ENCODE results near the gene SDCBP2.
A peak's percentile ranks its signal among the peaks of the same experiment; 100 is the strongest.

Gene SDCBP2

DNA sequence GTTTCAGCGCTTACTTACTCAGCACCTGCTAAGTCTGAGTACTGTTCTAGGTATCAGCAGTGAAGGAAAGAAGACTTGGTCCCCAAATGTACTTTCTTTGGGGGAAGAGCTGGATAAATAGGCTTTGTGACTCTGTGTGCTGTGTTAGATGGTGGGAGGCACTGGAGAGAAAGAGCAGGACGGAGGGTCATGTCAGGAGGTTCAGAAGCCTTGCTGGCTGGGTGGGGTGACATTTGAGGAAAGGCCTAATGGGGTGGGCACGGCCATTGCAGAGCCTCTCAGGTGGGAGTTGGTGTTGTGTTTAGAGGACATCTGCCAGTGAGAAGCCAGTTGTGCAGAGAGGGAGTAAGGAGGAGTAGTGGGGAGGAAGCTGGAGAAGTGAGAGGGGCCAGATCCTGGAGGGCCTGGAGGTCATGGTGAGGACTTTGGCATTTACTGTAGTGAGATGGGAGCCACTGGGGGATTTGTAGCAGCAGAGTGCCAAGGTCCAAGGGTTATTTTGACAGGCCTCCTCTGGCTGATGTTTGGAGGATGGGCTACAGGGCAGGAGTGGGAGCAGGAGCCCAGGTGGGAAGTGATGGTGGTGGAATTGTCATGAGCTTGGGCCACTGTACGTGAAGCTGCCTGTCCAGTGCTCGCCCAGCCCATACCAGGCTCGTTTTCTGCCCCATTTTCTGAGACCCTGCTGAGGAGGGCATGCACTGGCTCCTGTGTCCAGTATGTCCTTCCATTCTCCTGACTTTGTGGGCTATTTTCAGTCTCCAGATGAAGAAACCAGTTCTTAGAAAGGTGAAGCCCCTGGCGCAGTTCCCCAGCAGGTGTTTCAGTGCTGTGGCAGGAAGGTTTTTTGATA is 886 bp downstream of the SDCBP2 start:
- no peak for DNase-seq

DNA sequence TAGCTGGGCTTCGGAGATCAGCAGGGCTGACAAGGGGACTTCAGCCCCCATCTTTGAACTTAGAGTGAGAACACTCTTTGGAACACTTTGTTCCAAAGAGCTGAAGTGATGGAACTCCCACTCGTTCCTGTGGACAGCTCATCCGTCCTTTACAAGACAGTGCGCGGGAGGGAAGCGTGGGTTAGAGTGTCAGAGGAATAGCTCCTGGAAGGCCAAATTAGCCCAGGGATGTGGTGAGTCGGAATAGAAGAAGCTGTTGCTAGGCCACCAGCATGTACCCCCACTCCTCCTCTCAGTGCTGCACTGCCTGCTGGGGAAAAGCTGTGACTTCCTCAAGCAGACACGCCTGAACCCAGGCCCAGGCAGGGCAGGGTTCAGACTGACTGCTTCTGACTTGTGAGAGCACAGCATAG is 1.7 kb downstream of the SDCBP2 start:
- no peak for DNase-seq

DNA sequence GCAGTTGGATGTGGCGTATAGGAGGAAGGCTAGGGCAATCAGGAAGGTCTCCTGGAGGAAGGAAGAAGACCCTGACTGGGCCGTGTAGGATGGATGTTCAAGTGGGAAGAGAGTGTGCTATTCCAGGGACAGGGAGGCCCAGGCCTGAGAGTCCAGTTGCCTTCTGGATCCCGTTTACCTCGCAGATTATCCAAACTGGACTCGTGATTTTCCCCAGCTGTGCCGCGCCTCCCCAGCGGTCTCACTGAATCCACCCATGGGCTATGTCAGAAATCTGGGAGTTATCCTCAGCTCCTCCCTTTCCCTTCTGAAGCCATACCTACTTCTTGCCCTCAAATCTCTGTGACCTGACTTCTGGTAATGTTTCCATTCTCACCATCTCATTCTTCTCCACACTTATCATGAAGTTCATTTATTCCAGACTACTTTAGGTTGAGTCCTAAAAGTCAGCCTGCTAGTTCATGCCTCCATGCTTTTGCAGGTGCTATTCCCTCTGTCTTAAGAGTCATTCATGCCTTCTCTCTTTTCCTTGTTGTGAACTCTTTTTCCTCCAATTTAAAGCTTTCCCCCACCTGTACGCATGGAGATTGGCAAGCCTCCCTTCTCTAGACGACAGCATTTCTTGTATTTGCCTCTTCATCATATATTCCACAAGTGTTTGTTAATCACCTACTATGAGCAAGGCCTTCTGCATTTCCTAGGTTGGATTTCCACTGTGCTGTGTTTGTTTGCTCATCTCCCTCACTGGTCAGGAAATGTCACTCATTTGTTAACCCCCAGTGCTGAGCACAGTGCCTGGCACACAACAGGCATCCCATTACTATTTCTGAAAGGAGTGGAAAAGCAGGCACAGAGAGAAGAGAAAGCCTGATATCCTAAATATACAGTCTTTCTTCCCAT is 2.7 kb downstream of the SDCBP2 start:
- DNase-seq, result no peak

DNA sequence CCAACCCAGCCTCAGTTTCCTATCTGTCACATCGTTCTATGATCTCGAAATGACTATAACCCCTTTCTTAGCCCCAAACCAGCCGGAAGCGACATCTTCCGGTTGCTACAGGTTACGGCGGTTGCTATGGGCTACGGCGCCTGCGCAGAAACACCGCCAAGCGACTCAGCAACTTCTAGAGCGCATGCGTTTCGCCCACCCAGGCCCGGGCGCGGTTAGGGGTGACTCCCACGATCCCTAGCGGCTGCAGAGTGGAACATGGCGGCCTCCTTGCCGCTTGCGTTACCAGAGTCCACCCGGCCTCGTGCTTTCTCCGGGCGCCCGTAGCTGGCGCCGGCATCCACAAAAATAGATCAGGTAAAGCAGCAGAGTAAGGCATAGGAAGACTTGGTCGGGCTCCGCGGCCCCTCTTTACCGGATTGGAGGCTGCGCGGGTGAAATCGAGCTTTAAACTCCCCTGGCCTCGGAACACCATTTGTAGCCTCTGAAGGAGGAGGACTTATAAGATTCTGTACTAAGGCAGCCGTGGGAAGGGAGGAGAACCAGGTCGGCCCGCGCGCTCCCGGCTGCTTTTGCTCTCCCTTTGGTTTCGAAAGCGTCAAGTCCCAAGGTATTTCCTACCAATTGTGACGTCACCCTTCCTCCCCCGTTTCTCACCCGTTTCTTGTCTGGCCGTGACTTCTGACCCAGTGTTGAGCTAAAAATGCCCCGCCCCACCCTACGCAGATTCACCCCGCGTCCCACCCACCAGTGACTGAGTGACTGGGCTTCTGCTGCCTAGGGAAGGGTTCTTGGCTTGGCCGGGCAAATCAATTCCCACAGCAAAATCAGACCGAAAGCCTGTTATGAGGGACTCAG is 3.5 kb downstream of the SDCBP2 start:
- peak; percentile 97 to 98 (median 98) for DNase-seq

DNA sequence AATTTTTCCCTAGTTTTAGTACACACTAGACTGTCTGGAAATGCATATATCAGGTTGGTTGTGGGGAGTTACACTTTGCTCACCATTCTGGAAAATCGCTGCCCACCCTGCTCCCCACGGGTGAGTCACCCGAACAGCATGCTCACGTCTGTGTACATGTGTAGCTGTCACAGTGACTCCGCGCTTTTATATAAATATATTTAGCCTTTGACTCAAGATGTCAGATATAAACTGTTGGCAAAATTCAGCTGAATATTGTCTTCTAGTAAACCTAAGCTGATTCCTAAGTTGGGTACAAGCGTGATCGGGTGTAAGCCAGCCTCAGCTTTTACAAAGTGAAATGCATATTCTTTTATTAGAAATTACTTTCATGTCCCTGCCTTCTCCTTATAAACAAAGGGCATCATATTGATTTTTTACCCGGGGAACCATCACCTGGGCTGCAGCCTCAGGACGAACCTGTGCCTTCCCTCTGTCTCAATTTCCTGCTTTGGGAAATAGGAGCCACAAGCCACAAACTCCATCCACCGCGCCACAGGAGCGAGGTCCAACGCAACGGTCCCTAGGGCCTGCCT is 4.3 kb downstream of the SDCBP2 start:
- no peak for DNase-seq

DNA sequence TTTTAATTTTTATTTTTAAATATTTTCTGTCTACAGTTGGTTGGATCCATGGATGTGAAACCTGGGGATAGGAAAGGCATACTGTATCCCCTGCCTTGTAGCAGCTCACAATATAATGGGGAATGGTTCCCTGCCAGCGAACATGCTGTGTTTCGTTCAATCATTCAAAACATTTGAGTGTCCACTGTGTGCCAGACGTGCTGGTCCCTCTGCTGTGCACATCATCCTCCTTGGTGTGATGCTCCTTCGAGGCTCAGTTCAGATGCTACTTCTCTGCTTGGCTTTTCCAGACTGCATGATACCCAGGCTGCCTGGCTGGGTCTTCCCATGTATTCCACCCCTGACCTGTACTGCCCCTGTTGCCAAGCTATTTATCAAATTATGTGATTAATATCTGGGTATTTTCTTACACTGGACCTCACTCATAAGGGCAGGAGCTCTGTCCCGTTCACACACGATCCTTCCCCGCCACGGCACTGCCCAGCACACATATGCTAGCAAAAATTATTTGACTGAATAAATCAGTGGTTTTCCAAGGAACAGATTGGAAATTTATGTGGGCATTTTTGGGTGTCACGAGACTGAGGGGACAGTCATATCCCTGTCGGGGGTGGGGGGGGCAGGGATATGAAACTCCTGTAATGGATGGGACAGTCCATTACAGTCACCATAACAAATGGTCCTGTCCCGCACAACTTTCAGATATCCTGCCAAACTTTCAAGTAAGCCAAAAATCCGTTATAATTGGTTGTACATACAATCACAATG is 4.9 kb downstream of the SDCBP2 start:
- DNase-seq, result no peak

DNA sequence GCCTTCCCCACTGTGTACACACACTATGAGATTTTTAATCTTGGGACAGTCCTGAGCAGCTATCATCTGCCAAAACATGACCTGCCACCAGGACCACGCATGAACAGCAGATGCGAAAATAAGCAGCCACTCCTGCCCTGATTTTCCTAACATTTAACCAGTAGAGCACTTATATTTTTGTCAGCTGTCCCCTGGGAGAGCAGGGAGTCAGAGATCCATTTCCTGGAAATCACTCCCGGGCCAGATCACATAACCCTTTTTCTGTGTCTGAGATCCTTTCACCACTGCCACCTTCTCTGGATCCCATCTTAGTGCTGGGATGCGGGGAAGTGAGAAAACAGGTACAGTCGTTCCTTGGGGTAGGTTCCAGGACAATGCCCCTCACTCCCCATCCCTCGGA is 5.7 kb downstream of the SDCBP2 start:
- DNase-seq, result no peak

DNA sequence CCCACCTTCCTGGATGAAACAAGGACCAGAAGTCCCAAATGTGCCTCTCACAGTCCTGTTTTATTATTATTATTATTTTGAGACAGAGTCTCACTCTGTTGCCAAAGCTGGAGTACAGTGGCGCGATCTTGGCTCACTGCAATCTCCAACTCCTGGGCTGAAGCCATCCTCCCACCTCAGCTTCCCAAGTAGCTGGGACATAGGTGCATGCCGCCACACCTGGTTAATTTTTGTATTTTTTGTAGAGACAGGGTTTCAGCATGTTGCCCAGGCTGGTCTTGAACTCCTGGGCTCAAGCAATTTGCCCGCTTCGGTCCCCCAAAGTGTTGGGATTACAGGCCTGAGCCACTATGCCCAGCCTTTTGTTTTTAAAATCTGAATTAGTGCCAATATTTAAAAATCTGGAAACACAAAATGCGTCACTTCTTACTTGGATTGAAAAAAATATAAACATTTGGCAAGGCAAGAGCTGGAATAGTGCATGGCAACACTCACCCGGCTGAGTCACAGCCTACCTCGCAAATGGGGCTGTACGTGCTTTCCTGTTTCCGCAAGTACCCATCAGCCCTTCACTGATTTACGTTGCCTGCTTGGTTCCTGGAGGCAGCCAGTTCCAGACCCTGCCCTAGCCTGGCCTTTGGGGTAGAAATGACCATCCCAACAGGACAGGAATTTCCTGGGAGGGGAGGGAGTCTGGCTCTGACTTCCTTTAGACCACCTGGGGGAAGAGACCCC is 6.3 kb downstream of the SDCBP2 start:
- DNase-seq, result no peak

DNA sequence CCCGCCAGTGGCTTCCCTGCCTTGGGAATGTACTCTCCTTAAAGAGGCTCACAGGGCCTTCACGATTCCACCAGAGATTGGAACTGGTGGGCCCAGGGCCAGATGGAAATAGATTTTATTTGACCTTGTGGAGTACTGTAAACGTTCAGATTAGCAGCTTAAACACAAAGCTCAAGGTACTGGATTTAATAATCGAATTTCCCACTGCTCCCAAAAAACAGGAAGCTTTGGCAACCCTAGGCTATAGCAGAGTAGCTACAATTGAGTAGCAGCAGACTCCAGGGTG is 7.3 kb downstream of the SDCBP2 start:
- no peak for DNase-seq

DNA sequence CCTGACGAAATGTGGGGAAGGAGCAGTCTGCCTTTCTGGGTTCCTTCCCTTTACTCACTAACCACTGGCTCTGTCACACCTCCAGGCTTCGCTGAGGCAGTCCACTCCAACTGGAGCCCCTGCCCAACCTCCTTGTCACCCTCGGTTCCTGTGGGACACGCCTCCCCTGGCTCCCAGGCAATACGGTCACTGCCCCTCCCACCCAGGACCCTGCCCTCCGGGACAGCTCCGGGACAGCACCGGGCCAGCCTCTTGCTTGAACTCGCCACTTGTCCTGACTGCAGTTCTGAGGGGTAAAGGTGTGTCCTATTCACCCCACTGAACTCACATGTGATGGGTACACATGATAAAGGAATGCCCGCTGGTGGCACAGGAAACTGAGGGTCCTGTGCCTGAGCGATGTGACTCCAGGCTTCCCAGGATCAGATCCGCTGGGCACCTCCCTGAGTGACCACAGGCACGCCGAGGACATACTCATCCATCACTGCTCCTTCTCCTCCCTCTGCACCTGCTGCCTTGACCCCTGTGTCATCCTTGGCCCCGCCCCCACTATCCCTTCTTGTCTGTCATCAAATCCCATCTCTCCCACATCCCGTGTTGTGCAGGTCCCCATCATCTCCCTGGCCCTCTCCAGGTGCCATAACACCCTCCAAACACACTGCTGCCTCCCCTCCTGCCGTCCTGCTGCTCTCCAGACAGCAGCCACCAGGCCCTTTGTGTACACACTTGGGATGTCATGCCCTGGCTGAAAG is 7.9 kb downstream of the SDCBP2 start:
- DNase-seq, result no peak

DNA sequence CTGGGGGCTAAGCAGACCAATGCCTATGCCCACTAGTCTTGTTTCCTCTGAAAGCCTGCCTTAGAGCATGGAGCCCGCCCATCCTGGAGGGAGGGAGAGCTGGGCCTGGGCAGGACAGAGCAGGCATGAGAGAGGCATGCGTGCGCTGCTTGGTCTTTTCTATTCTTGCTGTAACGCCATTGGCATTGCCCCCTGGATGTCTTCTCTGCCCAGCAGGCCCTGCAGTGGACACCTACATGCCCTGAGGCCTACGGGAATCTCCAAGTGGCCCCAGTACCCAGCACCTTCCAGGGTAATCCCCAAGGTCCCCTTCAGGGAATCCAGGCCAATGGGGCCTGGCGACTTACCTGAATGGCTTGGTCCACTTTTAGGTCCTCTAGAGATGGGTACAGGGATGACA is 8.9 kb downstream of the SDCBP2 start:
- no peak for DNase-seq

DNA sequence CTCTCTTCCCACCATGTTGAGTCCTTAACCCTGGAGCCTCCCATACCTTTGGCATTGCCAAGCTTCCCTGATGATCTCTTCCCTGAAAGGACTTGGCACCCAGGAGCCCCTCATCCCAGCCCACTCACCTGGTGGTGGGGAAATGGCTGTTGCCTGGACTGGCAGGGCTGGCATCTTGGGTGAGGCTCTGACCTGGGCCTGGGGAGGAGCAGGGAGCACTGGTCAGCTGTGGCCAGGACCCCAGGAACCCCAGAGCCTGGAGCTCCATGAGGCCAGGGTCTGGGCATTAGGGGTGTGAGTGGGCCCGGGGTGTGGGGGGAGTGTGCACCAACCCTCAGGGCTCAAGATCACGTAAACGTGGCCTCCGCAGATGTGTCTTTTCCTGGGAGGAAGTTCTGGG is 9.5 kb downstream of the SDCBP2 start:
- no peak for DNase-seq

DNA sequence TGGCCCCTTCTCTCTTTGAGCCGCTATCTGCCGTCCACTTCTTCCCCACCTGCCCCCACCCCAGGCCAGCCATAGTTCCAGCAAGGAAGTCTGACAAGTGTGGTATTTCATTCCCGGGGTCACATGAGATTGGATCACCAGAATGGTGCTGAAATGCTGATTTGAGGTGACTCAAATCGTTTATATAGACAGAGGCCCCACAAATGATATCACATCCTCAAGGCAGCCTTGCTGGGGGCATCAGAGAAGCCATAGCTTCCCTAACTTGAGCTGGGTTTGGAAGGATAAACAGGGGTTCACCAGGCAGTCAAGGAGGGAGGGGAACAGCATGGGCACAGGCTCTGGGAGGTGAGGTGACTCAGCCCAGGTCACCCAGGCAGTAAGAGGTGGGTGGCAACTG is 9.9 kb downstream of the SDCBP2 start:
- DNase-seq, result no peak

DNA sequence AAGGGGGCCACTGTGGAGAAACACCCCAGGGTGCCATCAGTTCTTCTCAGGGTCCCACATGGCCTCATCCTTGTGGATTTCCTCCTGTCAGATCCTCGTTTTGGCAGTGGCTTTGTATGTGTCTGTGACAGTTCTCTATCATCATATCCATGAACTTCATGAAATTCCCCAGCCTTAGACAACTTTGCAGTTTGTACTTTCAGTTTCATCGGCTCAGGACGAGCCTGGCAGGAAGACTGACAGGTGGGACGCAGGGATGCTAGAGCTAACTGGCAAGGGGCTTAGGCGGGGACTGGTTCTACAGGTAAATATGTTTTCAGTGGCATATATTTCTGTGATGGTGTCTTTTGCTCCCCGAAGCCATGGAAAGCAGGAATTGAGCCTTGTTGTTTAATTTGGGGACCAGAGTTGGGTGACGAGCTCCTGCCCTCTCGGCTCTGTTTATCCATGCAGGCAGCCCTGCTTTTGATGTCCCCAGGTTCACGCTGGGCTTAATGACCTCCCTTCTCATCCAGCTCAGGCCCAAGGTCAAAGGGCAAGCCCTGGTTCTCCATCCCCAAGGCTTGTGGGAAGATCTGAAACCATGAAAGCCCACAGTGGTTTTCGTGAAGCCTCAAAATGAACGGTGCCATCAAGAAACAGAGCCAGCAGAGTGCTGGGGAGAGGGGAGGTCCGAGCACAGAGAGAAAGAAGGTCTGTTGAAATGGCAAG is 11.2 kb downstream of the SDCBP2 start:
- DNase-seq, result no peak

DNA sequence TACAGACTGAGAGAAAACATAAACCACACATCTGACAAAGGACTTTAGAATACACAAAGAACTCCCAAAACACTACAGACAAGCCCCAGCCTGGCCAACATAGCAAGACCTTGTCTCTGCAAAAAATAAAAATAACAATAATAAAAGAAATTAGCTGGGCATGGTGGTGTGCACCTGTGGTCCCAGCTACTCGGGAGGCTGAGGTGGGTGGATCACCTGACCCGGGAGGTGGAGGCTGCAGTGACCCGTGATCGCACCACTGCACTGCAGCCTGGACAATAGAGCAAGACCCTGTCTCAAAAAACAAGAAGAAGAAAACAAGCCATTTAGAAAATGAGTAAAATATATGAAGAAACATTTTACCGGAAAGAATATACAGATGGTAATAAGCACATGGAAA is 13.1 kb downstream of the SDCBP2 start:
- DNase-seq, result no peak

DNA sequence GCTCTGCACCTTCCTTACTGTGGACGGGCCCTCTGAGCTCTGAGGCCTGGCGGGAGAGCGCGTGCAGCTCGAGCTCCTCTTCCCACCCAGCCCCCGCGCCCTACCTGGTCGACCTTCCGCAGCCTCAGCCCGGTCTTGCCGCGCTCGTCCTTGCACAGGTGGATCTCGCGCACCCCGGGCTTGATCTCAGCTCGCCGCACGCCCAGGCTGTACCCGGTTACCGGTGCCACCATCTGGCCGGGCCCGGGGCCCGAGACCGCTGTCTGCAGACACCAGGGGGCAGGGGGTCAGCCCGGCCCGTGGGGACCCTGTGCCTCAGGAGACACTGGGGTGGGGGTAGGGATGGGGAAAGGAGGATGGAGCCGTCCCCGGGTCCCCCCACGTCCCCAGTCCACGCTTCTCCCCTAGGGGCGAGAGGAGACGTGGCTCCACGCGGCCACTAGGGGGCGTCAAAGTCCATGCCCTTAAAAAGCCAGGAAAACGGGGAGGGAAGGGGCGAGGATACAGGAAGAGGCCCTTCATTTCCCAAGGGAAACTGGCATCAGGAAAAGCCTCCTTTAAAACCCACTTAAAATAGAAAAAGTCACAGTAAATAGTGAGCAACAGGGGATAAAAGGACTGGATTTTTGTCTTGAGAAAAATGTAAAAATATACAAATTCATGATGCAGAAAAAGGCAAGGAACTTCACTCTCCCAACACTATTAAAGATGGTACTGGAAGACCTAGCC is 15.5 kb downstream of the SDCBP2 start:
- DNase-seq, result peak; percentile 19 to 60 (median 40)

DNA sequence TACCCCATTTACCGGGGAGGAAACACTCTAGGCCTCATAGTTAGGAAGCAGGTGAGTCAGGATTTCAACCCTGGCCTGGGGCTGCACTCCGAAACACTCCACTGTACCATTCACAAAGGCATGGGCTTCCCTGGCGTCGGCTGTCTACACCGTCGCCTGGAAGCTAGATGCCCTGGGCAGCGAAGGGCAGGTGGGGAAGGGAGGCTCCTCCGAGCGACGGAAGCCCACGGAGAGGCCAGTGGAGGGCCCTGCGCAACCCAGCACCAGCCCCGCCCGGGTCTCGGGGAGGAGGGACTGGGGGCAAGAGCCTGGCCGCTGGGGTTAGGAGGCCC is 16.1 kb downstream of the SDCBP2 start:
- DNase-seq, result no peak

DNA sequence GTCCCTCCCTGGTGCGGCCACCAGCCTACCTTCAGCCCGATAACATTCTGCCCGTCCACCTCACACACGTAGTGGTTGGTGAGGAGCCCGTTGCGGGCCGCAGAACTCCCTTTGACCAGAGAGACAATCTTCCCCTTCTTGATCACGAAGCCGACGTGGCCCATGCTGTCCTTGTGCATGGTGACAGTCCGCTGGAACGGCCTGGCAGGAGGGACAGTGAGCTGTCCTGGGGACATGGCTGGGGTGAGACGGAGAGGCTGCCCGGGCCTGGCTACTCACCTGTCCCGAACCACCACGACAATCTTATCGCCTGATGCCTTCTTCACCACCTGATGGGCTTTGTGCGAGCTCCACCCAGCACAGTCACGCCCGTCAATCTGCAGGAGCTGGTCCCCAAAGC is 16.6 kb downstream of the SDCBP2 start:
- no peak for DNase-seq

DNA sequence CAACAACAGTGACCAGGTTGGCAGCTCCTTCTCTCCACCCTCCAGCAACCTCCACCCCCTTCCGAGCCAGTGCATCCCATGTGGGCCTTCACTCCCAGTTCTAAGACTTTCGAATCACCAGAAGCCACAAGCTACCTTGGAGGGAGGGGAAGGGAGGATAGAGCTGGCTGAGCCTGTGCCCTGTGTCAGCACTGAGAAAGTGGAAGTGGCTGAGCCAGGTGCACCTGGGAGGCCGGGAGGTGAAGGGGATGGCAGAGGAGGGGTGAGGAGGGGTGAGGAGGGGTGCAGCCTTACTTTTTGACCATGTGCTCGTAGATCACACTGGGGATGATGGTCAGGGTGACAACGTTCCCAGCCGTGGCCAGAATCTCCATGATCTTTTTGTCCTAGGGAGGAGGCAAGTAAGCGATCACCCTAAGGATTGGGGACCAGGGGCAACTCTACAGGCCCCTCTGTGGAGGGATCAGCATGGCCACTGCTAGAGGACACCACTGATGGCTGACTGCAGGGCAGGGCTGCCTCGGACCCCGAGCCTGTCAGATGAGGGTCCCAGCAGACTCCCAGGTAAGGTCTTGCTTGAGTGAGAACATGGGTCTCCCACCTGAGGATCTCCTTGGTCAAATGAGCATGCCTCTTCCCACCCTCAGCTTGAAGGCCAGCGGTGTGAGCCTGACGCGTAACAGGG is 18.3 kb downstream of the SDCBP2 start:
- no peak for DNase-seq
